Testis (tissue), 3 donors: ENCODE results near the gene ANTKMT. TPM values are rescaled to one million over a fixed set of nuclear protein-coding genes. Genes with fewer than 3 reads are reported as not detected.

Experiments used
- DNase-seq: peaks from one replicate; pipeline ENCODE4 v3.0.0-alpha.2; 2019
- H3K27ac ChIP-seq, 2 donors: fragments of 200-600 bp; sonication (generic); one replicate each; pipeline ENCODE4 v1.5.1; 2019
- H3K27me3 ChIP-seq: fragments of 200-600 bp; sonication (generic); one replicate; pipeline ENCODE4 v1.5.1; 2019
- H3K36me3 ChIP-seq: fragments of 200-600 bp; sonication (generic); one replicate; pipeline ENCODE4 v1.5.1; 2017; ENCODE audit warnings: low read depth; ENCODE audit errors: missing control alignments
- H3K4me1 ChIP-seq: fragments of 200-600 bp; sonication (generic); one replicate; pipeline ENCODE4 v1.5.1; 2019
- H3K4me3 ChIP-seq, 2 donors: fragments of 200-600 bp; sonication (generic); one replicate each; pipeline ENCODE4 v1.5.1; 2017 to 2019
- H3K9me3 ChIP-seq: fragments of 200-600 bp; sonication (generic); one replicate; pipeline ENCODE4 v1.5.1; 2017
- CTCF ChIP-seq, 3 experiments: fragments of 450-650 bp in 2 of 3; fragments of 200-600 bp in 1 of 3; sonication (generic) in 1 of 3; IDR thresholded peaks; one replicate each; pipeline ENCODE4 v1.5.1; 2016 to 2019; ENCODE audit warnings: antibody characterized with exemption in 3 of 3, mild to moderate bottlenecking in 2 of 3, moderate library complexity in 1 of 3
- POLR2A ChIP-seq: fragments of 450-650 bp; IDR thresholded peaks from one replicate; pipeline ENCODE4 v1.6.1; 2017; ENCODE audit warnings: antibody characterized with exemption, mild to moderate bottlenecking, moderate library complexity
- WGBS, 2 donors: methylation state at CpG; one replicate each; pipeline ENCODE4 v1.1.5; 2018; 5-methylcytosine and 5-hydroxymethylcytosine counted together
- intact Hi-C: fragments of 100-400 bp; cut with DNase I; formaldehyde crosslinking; loops from one replicate; pipeline ENCODE4 v1.15.1; 2023; ENCODE audit warnings: low total_unique reads
- polyA plus RNA-seq: library from polyadenylated mRNA; stranded (reverse); fragments of 350-450 nt; fragmentation: Illumina TruSeq; extraction: RNeasy Lipid Tissue Mini Kit (QIAGEN cat#74804); gene quantifications from one replicate; pipeline ENCODE4 v1.2.3, GENCODE V29; 2014; ENCODE audit warnings: low read depth, low replicate concordance; ENCODE audit not compliant: insufficient read depth
- total RNA-seq, 2 donors: library from RNA; depleted of rRNA; stranded (reverse); fragments of >200 nt; gene quantifications; one replicate each; pipeline ENCODE4 v1.2.3, GENCODE V29; 2016

ANTKMT gene
- total and polyA plus RNA-seq, 3 donors from 2014 or later: 68.5 to 108 (median 81.1) TPM

- TF ChIP-seq POLR2A (no peak), CTCF (IDR thresholded peaks at IDR 0.05) (no peak)
- intact Hi-C loops: no loop called here
- no peak for DNase-seq
- Histone ChIP-seq H3K27me3 (no peaks in the 10 kb centered on the region), H3K9me3 (no peaks in the 10 kb centered on the region), H3K4me1 (peaks cover 34% of the 10 kb centered on the region), H3K27ac (no peak overlapping the region), H3K4me3 (no peak overlapping the region), H3K36me3 (no peaks in the 10 kb centered on the region)
- WGBS, 2 donors: 87 to 94% methylated on average over 10 to 21 of the region's 21 CpGs
These were observed 44.4 kb upstream of the ANTKMT start for GRCh38 chr16:676565-676902.

DNA sequence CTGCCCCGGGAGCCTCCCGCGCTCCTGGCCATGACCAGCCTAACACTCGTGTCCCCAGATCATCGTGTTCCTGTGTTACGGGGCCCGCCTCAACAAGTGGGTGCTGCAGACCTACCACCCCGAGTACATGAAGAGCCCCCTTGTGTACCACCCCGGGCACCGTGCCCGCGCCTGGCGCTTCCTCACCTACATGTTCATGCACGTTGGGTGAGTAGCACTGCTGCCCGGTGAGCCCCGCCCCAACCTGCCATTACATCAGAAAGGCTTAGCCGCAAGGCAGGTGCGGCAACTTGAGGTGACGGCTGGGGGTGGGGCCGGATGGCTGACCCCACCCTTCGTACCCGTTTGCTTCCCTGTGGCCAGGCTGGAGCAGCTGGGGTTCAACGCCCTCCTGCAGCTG is 44.0 kb upstream of the ANTKMT start:
- DNase-seq: no peak
- Histone ChIP-seq H3K4me1 (peaks cover 38% of the 10 kb centered on the region), H3K27me3 (no peaks in the 10 kb centered on the region), H3K27ac (no peak overlapping the region), H3K36me3 (no peaks in the 10 kb centered on the region), H3K9me3 (no peaks in the 10 kb centered on the region), H3K4me3 (no peak overlapping the region)
- intact Hi-C loops: no loop called here
- WGBS, 2 donors: 87 to 90% methylated on average over 14 to 23 of the region's 23 CpGs
- no peak for TF ChIP-seq POLR2A
- TF ChIP-seq CTCF (IDR thresholded peaks at IDR 0.05): no peak

- TF ChIP-seq CTCF (IDR thresholded peaks at IDR 0.05) (no peak), POLR2A (no peak)
- no peak overlapping the region for H3K27ac ChIP-seq
- intact Hi-C loops: no loop called here
- WGBS, 2 donors: 80 to 87% methylated on average over 18 to 57 of the region's 57 CpGs
- no peaks in the 10 kb centered on the region for H3K27me3 ChIP-seq
- DNase-seq: no peak
- H3K36me3 ChIP-seq: no peaks in the 10 kb centered on the region
- peaks cover 38% of the 10 kb centered on the region for H3K4me1 ChIP-seq
- no peaks in the 10 kb centered on the region for H3K9me3 ChIP-seq
- H3K4me3 ChIP-seq: no peak overlapping the region
These were observed 43.4 kb upstream of the ANTKMT start for GRCh38 chr16:677316-678190.

DNA sequence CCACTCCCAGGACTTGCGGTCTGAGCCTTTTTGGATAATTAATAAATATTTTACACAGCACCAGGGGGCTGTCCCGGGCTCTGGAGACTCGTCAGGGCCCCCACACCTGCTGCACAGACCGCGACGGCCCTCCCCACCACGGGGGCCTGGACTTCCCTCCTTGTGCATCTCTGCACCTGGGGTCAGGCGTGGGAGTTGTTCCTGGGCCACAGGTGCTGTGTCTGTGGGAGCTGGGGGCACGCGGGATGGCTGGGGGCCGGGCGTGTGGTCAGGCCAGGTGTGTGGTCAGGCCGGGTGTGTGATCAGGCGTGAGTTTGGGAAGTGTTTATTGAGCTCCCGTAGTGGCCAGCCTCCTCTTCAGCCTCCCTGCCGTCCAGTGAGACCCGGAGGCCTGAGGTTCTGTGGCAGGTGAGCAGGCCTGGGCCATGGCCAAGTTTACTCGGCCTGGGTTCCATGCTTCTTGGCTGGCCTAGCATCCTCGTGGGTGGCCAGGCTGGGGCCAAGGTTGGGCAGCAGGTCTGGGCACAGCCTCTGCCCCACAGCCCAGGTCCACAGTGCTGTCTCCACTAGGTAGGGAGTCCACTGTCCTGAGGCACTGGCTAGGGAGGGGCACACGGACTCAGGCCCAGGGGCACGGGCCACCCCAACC is 42.6 kb upstream of the ANTKMT start:
- Histone ChIP-seq H3K36me3 (no peaks in the 10 kb centered on the region), H3K4me3 (no peak overlapping the region), H3K9me3 (no peaks in the 10 kb centered on the region), H3K4me1 (peaks cover 41% of the 10 kb centered on the region), H3K27me3 (no peaks in the 10 kb centered on the region), H3K27ac (peak overlapping the region in 1 of 2 donors; percentile 86)
- TF ChIP-seq POLR2A: no peak
- DNase-seq: no peak
- 81 to 82% methylated on average over 14 to 21 of the region's 21 CpGs for WGBS, 2 donors
- intact Hi-C loops: no loop called here

GRCh38 chr16:678858-679813 is 41.8 kb upstream of the ANTKMT start:
- peak; percentile 84 for DNase-seq
- intact Hi-C loops: no loop called here
- H3K27ac ChIP-seq: peak overlapping the region; percentile 86 to 96
- peaks cover 45% of the 10 kb centered on the region for H3K4me1 ChIP-seq
- H3K4me3 ChIP-seq: peak overlapping the region; percentile 69 to 85
- no peaks in the 10 kb centered on the region for H3K9me3 ChIP-seq
- H3K36me3 ChIP-seq: no peaks in the 10 kb centered on the region
- H3K27me3 ChIP-seq: no peaks in the 10 kb centered on the region
- 25 to 38% methylated on average over 8 to 51 of the region's 52 CpGs for WGBS, 2 donors
- TF ChIP-seq CTCF (IDR thresholded peaks at IDR 0.05) (no peak), POLR2A (no peak)
